Lung (tissue), 12 donors: ENCODE data around the gene OPRD1. TPM values are rescaled to one million over a fixed set of nuclear protein-coding genes. Genes with fewer than 3 reads are reported as not detected.

Experiments used
- ATAC-seq: fragments of 200-7000 bp; cut with Tn5 transposase; one replicate; pipeline ENCODE4 v1.9.1; 2020; ENCODE audit warnings: moderate number of reproducible peaks; ENCODE audit not compliant: insufficient read depth, low FRiP score
- DNase-seq, 3 donors: peaks; one replicate each; pipeline ENCODE4 v3.0.0-alpha.2; 2013 to 2017
- H3K27ac ChIP-seq, 2 donors: one replicate each; pipeline ENCODE4 v1.5.1; 2013; ENCODE audit warnings: mild to moderate bottlenecking in 2 of 2, moderate library complexity in 2 of 2, control low read depth in 1 of 2, inconsistent platforms in 1 of 2, low read depth in 1 of 2, low read length in 1 of 2
- H3K27me3 ChIP-seq, 3 donors: one replicate each; pipeline ENCODE4 v1.5.1; 2013; ENCODE audit warnings: low read length in 2 of 3; ENCODE audit not compliant: control insufficient read depth in 3 of 3, insufficient read depth in 3 of 3
- H3K36me3 ChIP-seq, 4 donors: one replicate each; pipeline ENCODE4 v1.5.1; 2013; ENCODE audit warnings: low read length in 4 of 4, mild to moderate bottlenecking in 1 of 4, moderate library complexity in 1 of 4; ENCODE audit not compliant: control insufficient read depth in 4 of 4, insufficient read depth in 4 of 4
- H3K4me1 ChIP-seq, 5 donors: one replicate each; pipeline ENCODE4 v1.5.1; 2013; ENCODE audit warnings: low read length in 5 of 5, mild to moderate bottlenecking in 2 of 5, moderate library complexity in 1 of 5; ENCODE audit not compliant: control insufficient read depth in 5 of 5, insufficient read depth in 5 of 5
- H3K4me3 ChIP-seq: one replicate; pipeline ENCODE4 v1.5.1; 2013; ENCODE audit warnings: mild to moderate bottlenecking, control low read depth, moderate library complexity
- H3K9ac ChIP-seq, 2 donors: one replicate each; pipeline ENCODE4 v1.5.1; 2013; ENCODE audit warnings: low read length in 2 of 2, control low read depth in 1 of 2; ENCODE audit not compliant: insufficient read depth in 1 of 2
- H3K9me3 ChIP-seq, 4 donors: one replicate each; pipeline ENCODE4 v1.5.1; 2013; ENCODE audit warnings: low read length in 3 of 4, mild to moderate bottlenecking in 1 of 4, moderate library complexity in 1 of 4; ENCODE audit not compliant: control insufficient read depth in 4 of 4, insufficient read depth in 3 of 4
- WGBS, 2 donors: extraction: QIAGEN DNeasy Blood & Tissue Kit; methylation state at CpG; one replicate each; pipeline ENCODE4 v1.1.7; 2013; 5-methylcytosine and 5-hydroxymethylcytosine counted together
- polyA plus RNA-seq, 2 donors: library from polyadenylated mRNA; stranded (reverse); fragments of 200-250 nt; gene quantifications; one replicate each; pipeline ENCODE4 v1.2.1, GENCODE V29; 2013
- total RNA-seq, 2 donors: library from RNA; depleted of rRNA in 1 of 2; stranded (reverse); fragments of >200 nt in 1 of 2; gene quantifications; one replicate each; pipeline ENCODE4 v1.2.1, GENCODE V29; 2014 to 2021
- TF ChIP-seq, protein P1 (sequence below): IDR thresholded peaks from 2 replicates; pipeline ENCODE4 v1.5.1; 2012; ENCODE audit warnings: mild to moderate bottlenecking; ENCODE audit errors: control extremely low read depth, extremely low read depth
- donor health status: control.
- donor health status: control.
- donor health status: Bipolar disorder and iron deficiency.
- donor health status: healthy.
- donor health status: DM: yes; HTN: yes; CAD: no.

The OPRD1 gene
- total and polyA plus RNA-seq, 4 donors, result 0.01 to 0.28 (median 0.02) TPM; not detected in 1

DNA sequence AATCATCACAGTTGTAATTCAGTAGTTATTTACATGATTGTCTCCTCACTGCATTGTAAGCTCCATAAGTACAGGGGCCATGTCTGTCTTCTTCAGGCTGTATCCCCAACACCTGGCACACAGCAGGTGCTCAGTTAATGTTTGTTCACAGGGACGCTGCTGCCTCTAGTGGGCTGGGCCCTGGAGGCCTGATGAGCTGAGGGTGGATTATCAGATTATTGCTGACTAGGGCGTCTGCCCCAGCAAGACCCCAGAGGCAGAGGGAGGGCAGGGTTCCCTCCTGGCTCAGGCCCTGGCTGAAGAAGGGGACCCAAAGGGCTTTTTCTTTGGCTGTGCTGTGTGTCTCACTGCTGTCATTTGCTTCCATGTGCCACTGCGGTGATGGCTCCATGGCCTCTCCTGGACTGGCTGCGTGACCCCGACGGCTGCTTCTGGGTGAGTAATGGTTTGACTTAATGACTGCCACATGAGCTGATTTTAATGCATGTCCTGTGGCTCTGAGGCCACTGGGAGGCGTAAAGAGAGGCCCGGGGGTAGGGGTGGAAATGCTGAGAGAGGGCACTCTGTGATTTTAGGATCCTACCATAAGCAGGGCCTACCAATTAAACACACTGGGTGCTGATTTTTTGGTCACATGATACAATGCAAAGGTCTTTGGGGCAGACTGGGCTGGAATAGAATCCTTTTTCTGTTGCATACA lies 81.6 kb downstream of the OPRD1 start:
- no peak for ATAC-seq
- no peaks in the 10 kb centered on the region for H3K27me3 ChIP-seq

DNA sequence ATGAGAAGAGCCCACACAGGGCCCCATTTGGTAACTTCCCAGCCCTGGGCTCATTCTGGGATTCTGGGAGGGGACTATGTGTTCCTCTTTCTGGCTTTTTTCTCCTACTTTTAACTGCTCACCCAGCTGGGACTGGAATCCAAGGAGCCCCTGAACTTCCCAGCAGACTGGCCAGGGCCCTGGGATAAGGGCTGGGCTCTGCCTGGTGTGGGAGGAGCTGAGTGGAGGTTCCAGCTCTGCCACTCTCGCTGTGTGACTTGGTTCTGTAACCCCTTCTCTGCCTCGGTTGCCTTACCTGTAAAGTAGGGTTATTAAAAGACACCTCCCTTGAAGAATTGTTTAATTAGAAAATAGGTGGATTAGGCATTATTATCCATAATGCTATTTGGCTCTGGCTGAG lies 82.8 kb downstream of the OPRD1 start:
- WGBS, 2 donors, result 66 to 88% methylated on average over 2 of the region's 2 CpGs

More for the DNA sequence above, 81.6 kb downstream of the OPRD1 start:
- Histone ChIP-seq H3K9ac (no peak overlapping the region), H3K9me3 (no peaks in the 10 kb centered on the region), H3K4me3 (no peak overlapping the region), H3K36me3 (peaks cover 0 to 2% (median 0%) of the 10 kb centered on the region in 4 donors), H3K27ac (no peak overlapping the region), H3K4me1 (peaks cover 0 to 16% (median 0%) of the 10 kb centered on the region in 5 donors)
- TF ChIP-seq, protein P1, sequence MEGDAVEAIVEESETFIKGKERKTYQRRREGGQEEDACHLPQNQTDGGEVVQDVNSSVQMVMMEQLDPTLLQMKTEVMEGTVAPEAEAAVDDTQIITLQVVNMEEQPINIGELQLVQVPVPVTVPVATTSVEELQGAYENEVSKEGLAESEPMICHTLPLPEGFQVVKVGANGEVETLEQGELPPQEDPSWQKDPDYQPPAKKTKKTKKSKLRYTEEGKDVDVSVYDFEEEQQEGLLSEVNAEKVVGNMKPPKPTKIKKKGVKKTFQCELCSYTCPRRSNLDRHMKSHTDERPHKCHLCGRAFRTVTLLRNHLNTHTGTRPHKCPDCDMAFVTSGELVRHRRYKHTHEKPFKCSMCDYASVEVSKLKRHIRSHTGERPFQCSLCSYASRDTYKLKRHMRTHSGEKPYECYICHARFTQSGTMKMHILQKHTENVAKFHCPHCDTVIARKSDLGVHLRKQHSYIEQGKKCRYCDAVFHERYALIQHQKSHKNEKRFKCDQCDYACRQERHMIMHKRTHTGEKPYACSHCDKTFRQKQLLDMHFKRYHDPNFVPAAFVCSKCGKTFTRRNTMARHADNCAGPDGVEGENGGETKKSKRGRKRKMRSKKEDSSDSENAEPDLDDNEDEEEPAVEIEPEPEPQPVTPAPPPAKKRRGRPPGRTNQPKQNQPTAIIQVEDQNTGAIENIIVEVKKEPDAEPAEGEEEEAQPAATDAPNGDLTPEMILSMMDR, result no peak
- WGBS, 2 donors, result 85% methylated on average over 8 of the region's 8 CpGs
- no peak for DNase-seq

DNA sequence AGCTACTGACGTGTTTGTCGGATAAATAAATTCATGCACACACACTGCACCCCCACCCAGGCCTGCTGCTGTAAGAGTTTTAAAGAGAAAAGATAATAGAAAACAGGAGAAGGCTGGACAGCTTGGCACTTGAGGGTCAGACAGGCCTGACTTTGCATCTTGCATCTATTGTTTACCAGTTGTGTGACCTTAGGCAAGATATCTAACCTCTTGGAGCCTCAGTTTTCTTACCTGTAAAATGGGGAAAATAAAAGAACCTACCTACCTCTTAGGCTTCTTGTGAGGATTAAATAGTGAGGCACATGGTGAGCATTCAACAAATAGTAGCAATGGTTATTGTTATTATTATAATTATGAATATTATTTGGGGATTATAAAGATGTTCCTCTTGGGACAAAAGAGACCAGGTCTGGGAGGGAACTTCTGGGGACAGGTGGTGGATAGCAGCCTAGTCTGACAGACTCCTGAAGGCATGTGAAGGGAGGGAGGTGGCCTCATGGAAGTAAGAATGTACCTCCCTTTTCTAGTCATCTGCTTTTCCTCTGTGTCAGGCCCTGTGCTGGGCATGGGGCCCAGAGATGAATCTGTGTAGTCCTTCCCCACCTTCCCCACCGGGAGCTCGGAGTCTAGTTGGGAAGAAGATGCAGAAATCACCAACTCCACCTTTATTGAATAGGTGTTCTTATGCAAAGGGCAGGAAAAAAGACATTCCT lies 84.1 kb downstream of the OPRD1 start:
- WGBS, 2 donors, result 81 to 82% methylated on average over 4 of the region's 4 CpGs
- peak overlapping the region in 1 of 2 donors; percentile 41 for H3K27ac ChIP-seq
- TF ChIP-seq, protein P1, result no peak
- peaks cover 0 to 2% (median 0%) of the 10 kb centered on the region in 4 donors for H3K36me3 ChIP-seq
- H3K4me3 ChIP-seq, result no peak overlapping the region
- no peaks in the 10 kb centered on the region for H3K9me3 ChIP-seq
- no peaks in the 10 kb centered on the region for H3K27me3 ChIP-seq
- no peak overlapping the region for H3K9ac ChIP-seq
- DNase-seq (no peak), ATAC-seq (no peak)
- peaks cover 0 to 24% (median 0%) of the 10 kb centered on the region in 5 donors for H3K4me1 ChIP-seq

More for the DNA sequence above, 82.8 kb downstream of the OPRD1 start:
- H3K36me3 ChIP-seq, result peaks cover 0 to 2% (median 0%) of the 10 kb centered on the region in 4 donors
- H3K27ac ChIP-seq, result no peak overlapping the region
- ATAC-seq (no peak), DNase-seq (no peak)
- TF ChIP-seq, protein P1, result no peak
- H3K27me3 ChIP-seq, result no peaks in the 10 kb centered on the region
- H3K9me3 ChIP-seq, result no peaks in the 10 kb centered on the region
- no peak overlapping the region for H3K9ac ChIP-seq
- peaks cover 0 to 24% (median 0%) of the 10 kb centered on the region in 5 donors for H3K4me1 ChIP-seq
- H3K4me3 ChIP-seq, result no peak overlapping the region
